Head of caudate nucleus (tissue), 42 donors: Measurements from ENCODE around the gene SOX10.
A peak's percentile ranks its signal among the peaks of the same experiment; 100 is the strongest.

Experiments
- DNase-seq, 42 donors: peaks; one replicate each; pipeline versions ENCODE4 v3.0.0 to v3.0.0-alpha.2; 2020 to 2021; ENCODE audit warnings: mixed read lengths in 7 of 42
- intact Hi-C: fragments of 100-400 bp; cut with DNase I; formaldehyde crosslinking; loops from one replicate; pipeline ENCODE4 v1.15.0; 2022

The SOX10 gene

DNA sequence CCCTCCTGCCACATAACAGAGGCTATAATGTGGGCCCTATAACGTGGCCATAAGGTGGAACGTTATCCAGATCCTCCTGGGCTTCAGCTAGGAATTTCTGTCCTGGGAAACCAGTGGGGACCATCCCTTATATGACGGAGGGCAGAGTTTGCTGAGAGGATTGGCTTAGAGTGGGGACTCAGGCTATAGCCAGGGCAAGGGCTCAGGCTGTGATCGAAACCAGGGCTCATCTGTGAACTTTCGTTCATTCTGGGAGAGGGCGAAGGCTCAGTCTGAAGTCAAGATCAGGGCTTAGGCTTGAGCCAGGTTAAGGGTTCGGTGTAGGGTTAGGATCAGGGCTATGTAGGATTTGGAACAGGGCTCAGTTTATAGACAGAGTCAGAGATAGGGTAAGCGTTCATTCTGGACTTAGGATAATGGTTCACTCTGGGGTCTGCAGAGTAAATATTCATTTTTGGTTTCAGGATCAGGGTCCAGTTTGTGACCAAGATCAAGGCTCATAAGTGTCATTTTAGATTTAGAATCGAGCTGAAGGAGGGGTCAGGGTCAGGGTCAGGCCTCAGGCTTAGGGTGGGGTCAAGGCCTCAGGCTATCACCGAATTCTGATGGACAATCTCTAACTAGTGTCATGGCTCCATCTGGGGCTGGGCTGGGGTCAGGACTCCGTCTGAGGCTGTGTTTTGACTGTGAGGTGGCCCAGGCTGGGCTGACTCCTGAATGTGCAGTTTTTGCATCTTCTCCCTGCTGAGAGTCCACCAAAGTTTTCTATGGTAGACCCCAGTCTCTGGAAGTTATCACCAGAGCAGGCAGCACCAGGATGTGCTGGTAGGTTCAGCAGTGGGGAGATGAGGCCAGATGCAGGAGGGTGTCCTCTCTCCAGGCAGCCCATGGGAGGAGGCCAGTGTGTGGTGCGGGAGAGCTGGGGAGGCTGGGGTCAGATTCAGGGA, 33.9 kb upstream of the SOX10 start:
- intact Hi-C loops = loop anchor here (2.0 kb wide), 1 partner anchor 33 kb away; the partner anchor contains the start of gene SOX10
- DNase-seq = peak in 1 of 42 donors; percentile 22

DNA sequence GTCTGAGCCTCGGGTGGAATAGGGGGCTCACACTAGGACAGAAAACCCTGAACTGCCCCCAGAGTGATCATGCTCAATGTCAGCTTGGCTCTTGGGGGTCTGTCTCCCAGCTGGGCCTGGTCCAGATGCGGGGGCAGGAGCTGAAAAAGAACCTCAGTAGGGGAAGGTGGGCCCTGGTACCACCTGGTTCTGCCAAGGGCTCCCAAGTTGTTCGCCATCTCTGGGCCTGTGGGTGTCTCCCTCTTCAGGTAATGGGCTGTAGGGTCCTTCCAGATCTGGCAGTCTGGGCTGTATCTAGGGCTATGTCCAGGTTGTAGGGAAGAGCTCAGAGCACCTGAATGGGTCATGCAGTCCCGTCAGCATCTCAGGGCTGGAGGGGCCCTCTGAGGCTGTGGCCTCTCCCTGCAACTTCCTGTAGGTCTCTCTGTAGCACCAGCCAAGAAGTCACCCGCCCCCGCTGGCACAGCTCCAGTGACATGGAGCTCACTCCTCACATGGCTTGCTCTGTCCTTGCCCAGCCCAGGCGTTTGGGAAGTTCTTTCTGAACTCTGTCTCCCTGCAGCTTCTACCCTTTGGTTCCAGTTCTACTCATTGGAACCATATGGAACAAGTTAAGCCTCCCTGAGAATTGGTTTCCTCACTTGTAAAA, 33.0 kb upstream of the SOX10 start:
- peak; percentile 62 to 96 (median 88) for DNase-seq

DNA sequence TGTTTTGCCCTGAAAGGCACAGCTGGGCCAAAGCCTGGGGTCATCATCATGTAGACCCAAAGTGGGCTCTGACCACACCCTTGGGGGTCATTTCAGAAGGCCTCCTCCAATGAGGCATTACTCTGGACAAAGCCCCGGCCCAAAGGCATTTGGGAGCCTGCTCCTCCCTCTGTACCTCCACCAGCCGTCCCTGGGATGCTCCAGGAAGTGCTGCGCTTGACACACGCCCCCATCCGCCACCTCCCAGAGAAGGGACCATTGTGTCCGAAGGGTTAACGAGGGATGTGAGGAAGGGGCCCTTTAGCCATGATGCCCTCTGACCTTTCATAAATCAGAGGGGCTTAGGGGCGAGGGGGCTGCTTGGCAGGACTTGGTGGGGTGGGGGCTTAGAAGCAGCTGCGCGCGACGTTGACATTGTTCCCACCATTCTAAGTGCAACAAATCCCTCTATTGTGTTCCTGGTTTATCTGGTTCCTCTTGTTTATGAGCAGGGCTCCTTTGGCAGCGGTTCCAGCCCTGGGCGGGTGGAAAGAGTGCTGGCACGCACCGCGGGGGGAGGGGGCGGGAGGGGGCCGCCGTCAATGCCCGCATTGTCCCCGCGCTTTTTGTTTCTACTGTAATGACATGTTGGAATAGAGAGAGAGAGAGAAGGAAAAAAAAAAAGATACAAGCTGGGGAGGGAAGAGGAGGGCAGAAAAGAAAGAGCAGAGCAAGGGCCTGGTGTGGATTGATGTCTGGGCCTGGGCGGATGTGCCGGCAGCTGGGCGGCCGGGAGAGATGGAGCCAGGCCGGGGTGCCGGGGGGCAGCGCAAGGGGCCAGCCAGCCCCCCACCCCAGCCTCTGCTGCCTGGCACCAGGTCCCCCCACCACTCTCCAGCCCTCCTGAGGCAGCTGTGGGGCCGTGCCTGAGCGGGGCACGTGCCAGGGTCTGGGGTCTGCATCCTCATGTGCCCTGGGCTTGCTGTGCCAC, 32.1 kb upstream of the SOX10 start:
- DNase-seq = peak; percentile 83 to 97 (median 92)
- intact Hi-C loops = loop anchor here (2.0 kb wide), 1 partner anchor 32 kb away; the partner anchor contains the start of gene SOX10

More for the DNA sequence above, 33.0 kb upstream of the SOX10 start:
- intact Hi-C loops = loop anchor here (2.0 kb wide), 1 partner anchor 33 kb away; the partner anchor contains the start of gene SOX10

DNA sequence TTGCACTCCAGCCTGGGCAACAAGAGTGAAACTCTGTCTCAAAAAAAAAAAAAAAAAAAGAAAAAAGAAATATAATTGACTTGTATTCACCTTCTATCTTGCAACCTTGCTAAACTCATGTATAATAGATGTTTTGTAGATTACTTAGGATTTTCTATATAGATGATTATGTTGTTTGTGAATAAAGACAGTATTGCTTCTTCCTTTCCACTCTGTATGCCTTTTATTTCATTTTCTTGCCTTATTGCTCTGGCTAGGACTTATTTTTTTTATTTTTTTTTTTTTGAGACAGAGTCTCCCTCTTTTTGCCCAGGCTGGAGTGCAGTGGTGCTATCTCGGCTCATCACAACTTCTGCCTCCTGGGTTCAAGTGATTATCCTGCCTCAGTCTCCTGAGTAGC, 29.7 kb upstream of the SOX10 start:
- DNase-seq = no peak
- intact Hi-C loops = no loop called here

DNA sequence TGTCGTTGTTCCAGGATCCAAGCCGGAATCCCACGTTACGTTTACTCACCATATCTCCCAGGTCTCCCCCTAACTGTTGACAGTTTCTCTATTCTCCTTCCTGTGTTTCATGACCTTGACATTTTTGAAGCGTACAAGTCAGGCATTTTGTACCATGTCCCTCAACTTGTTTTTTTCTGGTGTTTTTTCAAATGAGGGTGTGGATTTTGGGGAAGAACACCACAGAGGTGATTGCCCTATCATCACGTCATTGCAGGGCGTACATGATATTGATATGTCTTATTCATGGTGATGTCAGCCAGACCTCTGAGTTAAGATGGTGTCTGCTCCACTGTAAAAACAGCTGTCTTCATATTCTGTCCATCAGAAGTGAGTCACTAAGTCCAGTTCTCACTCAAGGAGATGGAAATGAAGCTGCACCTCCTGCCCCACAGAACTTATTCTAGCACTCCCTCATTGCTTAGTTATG, 28.3 kb upstream of the SOX10 start:
- no peak for DNase-seq
- intact Hi-C loops = no loop called here

DNA sequence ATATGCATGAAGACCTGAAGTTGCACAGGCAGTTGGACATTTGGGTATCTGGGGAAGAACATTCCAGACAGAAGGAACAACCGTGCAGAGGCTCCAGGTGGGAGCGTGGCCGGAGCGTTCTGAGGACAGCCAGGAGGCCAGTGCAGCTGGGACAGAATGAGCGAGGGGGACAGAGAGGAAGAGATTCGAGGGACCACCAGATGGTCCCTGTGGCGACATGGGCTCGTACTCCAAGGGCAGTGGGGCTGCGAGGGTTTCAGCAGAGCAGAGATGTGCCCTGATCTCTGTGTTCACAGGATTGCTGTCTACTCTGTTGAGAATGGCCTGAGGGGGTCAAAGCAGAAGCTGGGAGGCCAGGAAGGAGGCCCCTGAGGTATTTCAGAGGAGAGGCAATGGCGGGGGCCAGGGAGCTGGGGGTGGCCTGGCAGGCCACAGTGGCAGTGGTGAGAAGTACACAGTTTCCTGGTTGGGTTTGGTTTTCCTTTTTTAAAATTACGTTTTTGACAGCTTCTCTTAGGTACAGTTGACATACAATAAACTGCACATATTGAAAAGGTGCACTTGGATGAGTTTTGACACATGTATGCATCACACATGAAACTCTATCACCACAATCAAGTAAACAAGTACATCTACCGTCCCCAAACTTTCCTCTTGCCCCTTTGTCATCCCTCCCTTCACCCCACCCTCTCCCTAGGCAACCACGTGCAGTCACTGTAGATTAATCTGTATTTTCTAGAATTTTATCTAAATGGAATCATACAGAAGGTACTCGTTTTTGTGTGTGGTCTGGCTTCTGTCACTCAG, 24.8 kb upstream of the SOX10 start:
- intact Hi-C loops = no loop called here
- no peak for DNase-seq

DNA sequence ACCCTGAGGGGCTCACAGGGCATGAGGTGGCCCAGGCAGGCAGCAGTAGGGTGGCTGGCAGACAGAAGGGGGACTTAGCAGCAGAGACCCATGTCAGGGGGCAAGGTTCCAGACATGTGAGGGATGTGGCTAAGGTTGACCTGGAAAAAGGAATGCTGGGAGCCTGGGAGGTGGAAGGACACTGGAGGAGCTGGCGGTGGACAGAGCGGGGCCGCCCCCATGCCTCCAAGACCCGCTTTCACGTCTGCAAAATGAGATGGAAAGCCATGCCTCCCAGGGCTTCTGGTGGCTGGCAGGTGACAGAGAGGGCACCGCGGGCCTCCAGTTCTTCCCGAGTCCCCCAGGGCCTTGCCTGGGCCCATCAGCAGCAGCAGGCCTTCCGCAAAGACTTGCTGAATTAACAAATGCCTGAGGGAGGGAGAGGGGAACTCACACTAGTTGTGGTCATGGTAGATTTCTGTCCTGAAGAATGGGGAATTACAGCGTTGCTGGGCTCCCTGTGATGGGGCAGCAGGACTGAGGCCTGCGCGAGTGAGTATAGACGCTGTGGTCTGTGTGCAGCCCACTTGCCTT, 23.1 kb upstream of the SOX10 start:
- DNase-seq = no peak
- intact Hi-C loops = no loop called here

DNA sequence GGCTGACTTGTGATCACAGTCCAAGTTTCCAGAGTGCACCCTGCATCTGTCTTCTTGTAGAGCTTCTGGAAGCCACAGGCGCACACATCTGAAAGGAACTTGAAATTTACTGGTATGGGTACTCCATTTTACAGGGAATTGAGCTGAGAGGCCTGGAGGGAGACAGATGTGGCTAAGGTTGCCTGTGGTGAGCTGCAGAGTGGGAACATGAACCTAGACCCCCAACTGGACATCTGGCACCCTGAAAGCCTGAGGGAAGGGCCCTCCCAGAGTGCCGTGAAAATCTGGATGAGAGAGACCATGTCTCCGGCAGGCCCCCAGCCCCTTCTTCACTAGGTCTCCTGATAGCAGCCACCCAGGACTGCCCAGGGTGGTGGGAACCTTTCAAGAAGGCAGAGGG, 22.6 kb upstream of the SOX10 start:
- intact Hi-C loops = no loop called here
- no peak for DNase-seq

DNA sequence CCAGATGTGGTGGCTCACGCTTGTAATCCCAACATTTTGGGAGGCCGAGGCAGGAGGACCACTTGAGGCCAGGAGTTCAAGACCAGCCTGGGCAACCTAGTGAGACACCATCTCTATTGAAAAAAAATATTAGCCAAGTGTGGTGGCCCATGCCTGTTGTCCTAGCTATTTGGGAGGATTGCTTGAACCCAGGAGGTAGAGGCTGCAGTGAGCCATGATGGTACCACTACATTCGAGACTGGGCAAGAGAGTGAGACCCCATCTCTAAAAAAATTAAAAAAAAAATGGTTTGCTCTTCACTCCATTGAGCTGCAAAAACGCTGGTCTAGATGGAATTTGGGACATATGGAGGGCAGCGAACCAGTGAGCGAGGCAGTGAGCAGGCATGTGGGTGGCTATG, 21.6 kb upstream of the SOX10 start:
- intact Hi-C loops = no loop called here
- no peak for DNase-seq

DNA sequence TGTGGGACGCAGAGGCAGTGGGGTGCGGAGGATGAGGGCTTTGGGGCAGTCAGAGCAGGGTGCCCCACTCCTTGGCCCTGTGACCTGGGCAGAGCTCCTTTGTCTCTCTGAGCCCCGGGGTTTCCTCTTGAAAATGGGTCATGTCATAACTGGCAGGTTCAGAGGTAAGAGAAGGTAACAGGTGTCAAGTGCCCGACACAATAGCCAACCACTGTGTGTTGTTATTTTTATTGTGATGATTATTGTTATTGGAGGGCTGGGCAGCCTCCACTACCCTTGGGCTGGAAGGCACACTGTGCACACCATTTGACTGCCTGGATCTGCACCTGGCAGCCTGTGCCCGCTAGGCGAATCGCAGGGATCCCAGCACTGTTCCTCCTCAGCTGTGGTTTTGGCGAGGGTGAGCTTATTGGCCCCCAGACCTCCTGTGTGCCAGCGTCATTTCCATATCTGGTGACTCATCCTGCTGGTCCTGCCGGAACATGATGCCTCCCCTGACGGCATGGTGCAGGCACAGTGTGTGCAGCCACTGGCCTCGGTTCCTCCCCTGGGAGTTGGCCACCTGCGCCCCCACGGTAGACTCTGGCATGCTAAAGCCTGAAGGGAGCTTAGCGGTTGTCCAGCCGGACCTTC, 15.4 kb upstream of the SOX10 start:
- intact Hi-C loops = no loop called here
- DNase-seq = peak in 33 of 42 donors; percentile 36 to 89 (median 62)

DNA sequence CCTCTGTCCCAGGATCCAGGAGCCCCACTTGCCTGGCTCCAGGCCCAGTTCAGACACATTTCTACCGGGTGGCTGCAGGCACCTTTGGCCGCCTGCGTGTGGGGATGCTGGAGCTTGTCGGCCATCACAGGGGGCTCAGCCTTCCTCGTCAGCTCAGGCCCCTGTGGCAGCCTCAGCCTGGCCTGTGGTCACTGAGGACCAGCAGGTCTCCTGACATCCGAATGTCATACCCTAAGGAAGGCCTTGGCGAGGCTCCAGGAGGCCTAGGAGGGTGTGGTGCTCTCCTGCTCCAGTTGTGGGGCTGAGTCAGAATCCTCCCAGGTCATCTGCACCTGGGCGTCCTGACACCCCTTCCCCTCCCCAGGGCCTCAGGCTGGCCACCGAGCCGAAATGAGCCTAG, 14.9 kb upstream of the SOX10 start:
- intact Hi-C loops = no loop called here
- DNase-seq = peak in 2 of 42 donors; percentile 38 to 51

DNA sequence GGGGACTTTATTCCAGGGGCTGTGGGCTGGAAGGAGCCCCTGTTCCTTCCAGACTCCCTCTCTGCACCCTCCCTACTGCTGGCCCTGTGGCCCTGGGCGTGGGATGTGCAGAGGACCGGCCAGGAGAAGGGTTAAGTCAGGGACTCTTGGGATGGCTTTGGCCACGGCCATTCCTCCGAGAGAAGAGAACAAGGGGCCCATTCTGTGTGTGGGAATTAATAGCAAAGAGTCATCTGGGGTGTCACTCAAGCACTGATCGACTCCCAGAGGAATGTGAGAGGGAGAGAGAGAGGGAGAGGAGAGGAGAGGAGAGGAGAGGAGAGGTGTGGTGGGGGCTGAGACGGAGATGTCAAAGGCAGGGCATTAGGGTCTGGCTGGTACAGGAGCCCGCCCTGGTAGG, 14.2 kb upstream of the SOX10 start:
- intact Hi-C loops = no loop called here
- peak in 26 of 42 donors; percentile 37 to 86 (median 68) for DNase-seq

DNA sequence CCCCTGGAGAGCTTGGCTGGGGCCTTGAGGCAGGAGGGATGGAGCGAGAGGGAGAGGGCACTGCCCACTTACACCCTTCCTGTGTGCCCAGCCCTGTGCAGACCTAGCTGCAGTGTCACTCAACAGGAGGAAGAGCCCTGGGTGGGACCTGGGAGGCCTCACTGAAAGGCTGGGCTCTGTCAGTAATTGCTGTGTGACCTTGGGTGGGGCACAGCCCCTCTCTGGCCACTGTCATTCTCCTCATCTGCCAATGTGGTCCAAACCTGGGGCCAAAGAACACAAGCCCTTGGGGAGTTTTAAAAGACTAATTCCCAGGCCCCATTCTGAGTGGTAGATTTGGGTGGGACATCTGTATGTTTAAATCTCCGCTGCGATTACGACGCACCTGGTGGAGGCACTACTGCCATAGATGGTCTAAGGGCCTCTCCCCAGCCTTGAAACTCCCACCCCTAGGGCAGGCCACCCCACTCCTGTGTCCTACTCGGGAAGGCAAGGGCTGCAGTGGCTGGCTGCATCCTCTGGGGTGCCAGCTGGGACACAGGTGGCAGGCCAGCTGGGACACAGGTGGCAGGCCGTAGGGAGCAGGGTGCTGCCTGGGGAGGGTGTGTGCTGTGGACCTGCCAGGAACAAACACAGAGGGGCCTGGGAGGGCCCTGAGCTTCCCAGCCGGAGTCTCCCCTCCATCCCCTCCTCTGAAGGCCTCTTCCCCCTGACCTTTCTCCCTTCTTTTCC, 12.3 kb upstream of the SOX10 start:
- DNase-seq = peak in 1 of 42 donors; percentile 30
- intact Hi-C loops = no loop called here

DNA sequence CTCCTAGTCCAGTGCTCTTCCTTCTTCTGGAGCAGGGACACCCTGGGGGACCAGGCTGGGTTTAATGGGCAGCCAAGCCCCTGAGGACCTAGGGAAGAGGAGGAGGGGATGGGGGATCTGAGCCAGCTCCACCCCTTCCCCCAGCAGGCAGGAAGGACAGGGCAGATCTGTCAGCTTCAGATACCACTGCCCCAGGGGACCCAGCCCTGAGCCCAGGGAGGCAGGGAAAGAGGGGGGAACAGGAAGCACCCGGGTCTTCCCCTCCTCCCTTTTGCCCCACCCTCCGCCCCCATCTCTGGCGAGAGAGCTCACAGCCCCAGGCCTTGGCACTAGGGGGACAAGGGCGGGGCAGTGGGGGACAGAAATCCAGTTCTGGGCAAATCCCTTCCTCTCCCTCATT, 11.7 kb upstream of the SOX10 start:
- DNase-seq = peak in 1 of 42 donors; percentile 46
- intact Hi-C loops = no loop called here

DNA sequence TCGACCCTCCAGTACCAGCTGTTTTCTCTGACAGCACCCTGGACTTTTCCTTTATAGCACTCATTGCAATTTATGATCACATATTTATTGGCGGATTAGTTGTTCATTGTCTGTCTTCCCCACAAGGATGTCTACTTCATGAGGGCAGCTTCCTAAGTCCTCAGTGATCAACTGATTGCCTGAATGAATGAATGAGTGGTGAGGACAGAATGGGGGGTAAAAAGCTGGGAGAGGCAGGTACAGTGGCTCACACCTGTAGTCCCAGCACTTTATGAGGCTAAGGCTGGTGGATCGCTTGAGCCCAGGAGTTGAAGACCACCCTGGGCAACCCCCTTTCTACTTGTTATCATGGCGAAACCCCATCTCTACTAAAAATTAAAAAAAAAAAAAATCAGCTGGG, 11.1 kb upstream of the SOX10 start:
- DNase-seq = no peak
- intact Hi-C loops = no loop called here

DNA sequence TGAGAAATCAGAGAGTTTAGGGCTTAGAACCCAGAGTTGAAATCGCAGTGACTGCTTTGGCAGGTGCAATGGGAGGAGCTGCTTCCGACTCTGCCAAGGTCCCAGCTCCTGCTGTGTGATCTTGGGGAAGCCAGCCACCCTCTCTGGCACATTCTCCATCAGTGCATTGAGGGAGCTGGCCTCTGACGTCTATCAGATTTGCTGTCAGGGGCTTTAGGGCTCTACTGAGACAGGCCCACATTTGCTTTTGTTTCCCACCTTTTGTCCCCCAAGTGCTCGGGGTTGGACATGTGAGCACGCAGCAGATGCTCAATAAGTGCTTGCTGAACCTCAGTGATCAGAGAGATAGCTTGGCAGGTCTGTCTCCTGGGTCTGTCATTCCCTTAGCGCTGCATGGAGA, 10.6 kb upstream of the SOX10 start:
- DNase-seq = no peak
- intact Hi-C loops = no loop called here

DNA sequence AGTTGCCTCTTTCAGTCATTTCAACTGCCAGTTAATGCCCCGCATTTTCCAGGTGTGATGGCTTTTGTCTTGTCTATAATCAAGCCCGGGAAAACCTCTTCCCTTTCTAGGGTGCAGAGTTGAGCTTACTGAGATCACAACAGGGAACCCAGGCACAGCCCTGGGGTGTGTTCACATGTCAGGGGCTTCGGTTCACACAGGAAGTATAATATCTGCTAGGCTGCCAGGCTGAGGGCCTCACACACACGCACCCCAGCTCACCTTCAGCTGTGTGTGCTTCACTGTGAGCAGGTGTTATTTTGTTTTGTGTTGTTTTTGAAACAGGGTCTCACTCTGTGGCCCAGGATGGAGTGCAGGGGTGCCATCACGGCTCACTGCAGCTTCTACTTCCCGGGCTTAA, 9.7 kb upstream of the SOX10 start:
- intact Hi-C loops = no loop called here
- no peak for DNase-seq
